HepG2 (cell line): ENCODE data around the gene ZG16. TPM values are rescaled to one million over a fixed set of nuclear protein-coding genes. Genes with fewer than 3 reads are reported as not detected.

Experiments
- ATF4 ChIP-seq, 2 experiments: fragments of 450-650 bp in 1 of 2; sonication (generic) in 1 of 2; formaldehyde crosslinking; IDR thresholded peaks; 2 replicates each; pipeline versions ENCODE4 v1.5.0 to v1.8.0; 2020 to 2022; ENCODE audit warnings: mild to moderate bottlenecking in 1 of 2, missing genetic modification reagents in 1 of 2
- ATRX ChIP-seq: sonication (generic); formaldehyde crosslinking; IDR thresholded peaks from 2 replicates; pipeline ENCODE4 v1.4.0; 2020; ENCODE audit warnings: missing genetic modification reagents, borderline replicate concordance
- CCAR2 ChIP-seq: fragments of 200-400 bp; formaldehyde crosslinking; optimal IDR thresholded peaks from 2 replicates; pipeline ENCODE3; 2018; ENCODE audit warnings: low read depth, mild to moderate bottlenecking, low read length, moderate library complexity
- DNMT1 ChIP-seq: sonication (generic); formaldehyde crosslinking; IDR thresholded peaks from 2 replicates; pipeline ENCODE4 v1.5.1; 2020; ENCODE audit warnings: mild to moderate bottlenecking, missing genetic modification reagents
- EZH2 ChIP-seq: conservative IDR thresholded peaks from 2 replicates; pipeline ENCODE4 v1.6.1; 2012; ENCODE audit warnings: mild to moderate bottlenecking, low read depth, low read length, moderate library complexity
- HHEX ChIP-seq: IDR thresholded peaks from 2 replicates; pipeline ENCODE4 v1.6.1; 2016; ENCODE audit warnings: control low read depth
- HNF1A ChIP-seq, 2 experiments: sonication (generic) in 1 of 2; formaldehyde crosslinking in 1 of 2; IDR thresholded peaks; 2 replicates each; pipeline versions ENCODE4 v1.4.0 to v1.6.1; 2016 to 2020; ENCODE audit warnings: borderline replicate concordance in 1 of 2, low read depth in 1 of 2, mild to moderate bottlenecking in 1 of 2, missing genetic modification reagents in 1 of 2
- HNF4A ChIP-seq: sonication (generic); formaldehyde crosslinking; IDR thresholded peaks from 2 replicates; pipeline ENCODE4 v1.4.0; 2020; ENCODE audit warnings: missing genetic modification reagents
- HOXA3 ChIP-seq: sonication (generic); formaldehyde crosslinking; IDR thresholded peaks from 2 replicates; pipeline ENCODE4 v1.5.0; 2020; ENCODE audit warnings: missing genetic modification reagents
- KDM2A ChIP-seq: sonication (generic); formaldehyde crosslinking; IDR thresholded peaks from 2 replicates; pipeline ENCODE4 v1.4.0; 2020; ENCODE audit warnings: low read depth, missing genetic modification reagents, borderline replicate concordance
- KDM3A ChIP-seq: IDR thresholded peaks from 2 replicates; pipeline ENCODE4 v1.6.1; 2018; ENCODE audit warnings: low read depth, missing compliant biosample characterization
- MXD4 ChIP-seq: IDR thresholded peaks from 2 replicates; pipeline ENCODE4 v1.6.1; 2016; ENCODE audit warnings: mild to moderate bottlenecking, missing biosample characterization, missing genetic modification reagents
- SMYD3 ChIP-seq: sonication (generic); formaldehyde crosslinking; IDR thresholded peaks from 2 replicates; pipeline ENCODE4 v1.8.1; 2023; ENCODE audit warnings: mild to moderate bottlenecking, missing genetic modification reagents
- SRSF9 ChIP-seq: fragments of 200-400 bp; formaldehyde crosslinking; IDR thresholded peaks from 2 replicates; pipeline ENCODE4 v1.6.1; 2018; ENCODE audit warnings: borderline replicate concordance, mild to moderate bottlenecking, low read depth, low read length; ENCODE audit not compliant: insufficient read depth, poor library complexity, severe bottlenecking
- ZBTB8A ChIP-seq: sonication (generic); formaldehyde crosslinking; IDR thresholded peaks from 2 replicates; pipeline ENCODE4 v1.4.0; 2020; ENCODE audit warnings: mild to moderate bottlenecking, low read depth, missing genetic modification reagents, borderline replicate concordance
- ZFYVE20 ChIP-seq: sonication (generic); formaldehyde crosslinking; IDR thresholded peaks from 2 replicates; pipeline ENCODE4 v1.8.0; 2023; ENCODE audit warnings: low read depth, mild to moderate bottlenecking, moderate library complexity, missing genetic modification reagents, borderline replicate concordance
- ZNF180 ChIP-seq: sonication (generic); formaldehyde crosslinking; IDR thresholded peaks from 2 replicates; pipeline ENCODE4 v1.4.0; 2020; ENCODE audit warnings: low read depth, missing genetic modification reagents, borderline replicate concordance
- ZNF207 ChIP-seq: fragments of 450-650 bp; IDR thresholded peaks from 2 replicates; pipeline ENCODE4 v1.6.1; 2016; ENCODE audit warnings: antibody characterized with exemption, borderline replicate concordance
- ZNF3 ChIP-seq: IDR thresholded peaks from 2 replicates; pipeline ENCODE4 v1.7.0; 2017; ENCODE audit warnings: inconsistent platforms
- ZNF337 ChIP-seq: sonication (generic); formaldehyde crosslinking; IDR thresholded peaks from 2 replicates; pipeline ENCODE4 v1.5.1; 2020; ENCODE audit warnings: missing genetic modification reagents, low read depth, mild to moderate bottlenecking, borderline replicate concordance
- ZNF737 ChIP-seq: sonication (generic); formaldehyde crosslinking; IDR thresholded peaks from 2 replicates; pipeline ENCODE4 v1.5.0; 2020; ENCODE audit warnings: missing genetic modification reagents, mild to moderate bottlenecking, borderline replicate concordance
- ZNF740 ChIP-seq: sonication (generic); formaldehyde crosslinking; IDR thresholded peaks from 2 replicates; pipeline ENCODE4 v1.4.0; 2020; ENCODE audit warnings: missing genetic modification reagents
- ZNF749 ChIP-seq: sonication (generic); formaldehyde crosslinking; IDR thresholded peaks from 2 replicates; pipeline ENCODE4 v1.8.0; 2022; ENCODE audit warnings: mild to moderate bottlenecking, missing genetic modification reagents, moderate library complexity, borderline replicate concordance
- ZNF792 ChIP-seq: IDR thresholded peaks from 2 replicates; pipeline ENCODE4 v1.6.1; 2016
- polyA plus RNA-seq, 8 experiments: library from polyadenylated mRNA; depleted of rRNA in 3 of 8; stranded (reverse) in 7 of 8; unstranded in 1 of 8; fragments of >200 nt; fragmentation: Illumina TruSeq in 4 of 8; extraction: Trizol in 4 of 8; gene quantifications; 2 replicates each; pipeline versions ENCODE4 v1.2.1 to v1.2.3, GENCODE V29; 2011 to 2016; ENCODE audit warnings: low read depth in 4 of 8, missing spikeins in 1 of 8, mixed read lengths in 1 of 8; ENCODE audit not compliant: insufficient read depth in 1 of 8
- total RNA-seq, 5 experiments: library from RNA; depleted of rRNA; stranded (reverse); fragments of >200 nt; fragmentation: Illumina TruSeq; extraction: Trizol; gene quantifications; 2 replicates each; pipeline ENCODE4 v1.2.3, GENCODE V29; 2016; ENCODE audit warnings: low read depth in 1 of 5

Gene ZG16
- total and polyA plus RNA-seq, 2 of the 13 experiments (the other 11 are each of a cell fraction or from before 2014, with no cell fraction given), result 0.04 to 0.07 TPM

GRCh38 chr16:29805232-29806098 is 27.4 kb downstream of the ZG16 start (continued):
- TF ChIP-seq ATRX, result no peak
- peak; percentile 52; the same call in 1 of the 2 replicates for TF ChIP-seq ZNF3
- peak in 1 of 2 experiments; percentile 79; a peak in 2 of 4 replicates for TF ChIP-seq ATF4 (CRISPR knock-in tag; IDR thresholded peaks at IDR 0.05)
- peak; percentile 98 for TF ChIP-seq HOXA3
- TF ChIP-seq CCAR2, result peak; percentile 94
- no peak for TF ChIP-seq SRSF9
- peak; percentile 96 for TF ChIP-seq SMYD3
- no peak; the same call in 1 of the 2 replicates for TF ChIP-seq ZFYVE20 (CRISPR knock-in tag)
- peak; percentile 98 for TF ChIP-seq ZNF740 (CRISPR knock-in tag)
- no peak for TF ChIP-seq ZNF180 (CRISPR knock-in tag)
- peak; percentile 80; the same call in 1 of the 2 replicates for TF ChIP-seq KDM3A
- peak; percentile 14; the same call in 1 of the 2 replicates for TF ChIP-seq HNF4A (CRISPR knock-in tag)
- TF ChIP-seq HNF1A (IDR thresholded peaks at IDR 0.05; ENCODE audit: low read depth), result no peak
- peak; percentile 91 for TF ChIP-seq HNF1A (CRISPR knock-in tag; IDR thresholded peaks at IDR 0.05; ENCODE audit: borderline replicate concordance)
- peak; percentile 95; the same call in 1 of the 2 replicates for TF ChIP-seq DNMT1
- no peak for TF ChIP-seq ZNF207
- TF ChIP-seq EZH2, result no peak
- no peak for TF ChIP-seq ZNF737 (CRISPR knock-in tag)
- 0 out of 2 replicates have a peak, but pooled peaks have one; percentile 58 for TF ChIP-seq ZNF337
- TF ChIP-seq KDM2A (CRISPR knock-in tag), result peak; percentile 99
- peak; percentile 95 for TF ChIP-seq ZNF749 (CRISPR knock-in tag)
- peak; percentile 98 for TF ChIP-seq ZNF792 (CRISPR knock-in tag)
- TF ChIP-seq HHEX (CRISPR knock-in tag), result no peak
- TF ChIP-seq MXD4, result peak; percentile 85
- TF ChIP-seq ZBTB8A (CRISPR knock-in tag), result 0 out of 2 replicates have a peak, but pooled peaks have one; percentile 43
